Parathyroid adenoma (tissue), 2 donors: ENCODE data around the gene RIC1.

Experiments
- H2AFZ ChIP-seq: fragments of 300-600 bp; sonication (generic); one replicate; pipeline ENCODE4 v1.7.0; 2017; ENCODE audit warnings: antibody characterized with exemption, mild to moderate bottlenecking
- H3K27ac ChIP-seq: fragments of 300-600 bp; sonication (generic); one replicate; pipeline ENCODE4 v1.7.0; 2017
- H3K27me3 ChIP-seq: fragments of 300-600 bp; sonication (generic); one replicate; pipeline ENCODE4 v1.7.0; 2017; ENCODE audit warnings: low read length; ENCODE audit not compliant: control insufficient read depth, insufficient read depth
- H3K36me3 ChIP-seq: fragments of 300-600 bp; sonication (generic); one replicate; pipeline ENCODE4 v1.7.0; 2017; ENCODE audit warnings: low read length; ENCODE audit not compliant: control insufficient read depth, insufficient read depth
- H3K4me1 ChIP-seq: fragments of 300-600 bp; sonication (generic); one replicate; pipeline ENCODE4 v1.7.0; 2017; ENCODE audit warnings: control low read depth
- H3K4me2 ChIP-seq: fragments of 300-600 bp; sonication (generic); one replicate; pipeline ENCODE4 v1.7.0; 2017; ENCODE audit warnings: low read length
- H3K4me3 ChIP-seq: fragments of 300-600 bp; sonication (generic); one replicate; pipeline ENCODE4 v1.7.0; 2017; ENCODE audit warnings: low read depth, low read length
- H3K79me2 ChIP-seq: fragments of 300-600 bp; sonication (generic); one replicate; pipeline ENCODE4 v1.7.0; 2017; ENCODE audit warnings: control low read depth
- H3K9ac ChIP-seq: fragments of 300-600 bp; sonication (generic); one replicate; pipeline ENCODE4 v1.7.0; 2017; ENCODE audit warnings: mild to moderate bottlenecking
- H3K9me3 ChIP-seq: fragments of 300-600 bp; sonication (generic); one replicate; pipeline ENCODE4 v1.7.0; 2017; ENCODE audit warnings: low read length; ENCODE audit not compliant: control insufficient read depth
- CTCF ChIP-seq: fragments of 300-600 bp; sonication (generic); IDR thresholded peaks from one replicate; pipeline ENCODE4 v1.7.0; 2017; ENCODE audit warnings: antibody characterized with exemption, mild to moderate bottlenecking
- donor health status: primary hyperparathyroidism.

RIC1 gene

GRCh38 chr9:5748438-5748837 lies 119.5 kb downstream of the RIC1 start:
- no peak overlapping the region for H3K9ac ChIP-seq
- H3K9me3 ChIP-seq = no peaks in the 10 kb centered on the region
- H3K4me2 ChIP-seq = no peak overlapping the region
- H3K4me1 ChIP-seq = no peaks in the 10 kb centered on the region
- H3K27ac ChIP-seq = no peak overlapping the region
- no peaks in the 10 kb centered on the region for H3K79me2 ChIP-seq
- H3K27me3 ChIP-seq = no peaks in the 10 kb centered on the region
- no peak for TF ChIP-seq CTCF
- H3K4me3 ChIP-seq = no peak overlapping the region
- no peaks in the 10 kb centered on the region for H3K36me3 ChIP-seq
- H2AFZ ChIP-seq = no peak overlapping the region

GRCh38 chr9:5749306-5749705 lies 120.4 kb downstream of the RIC1 start:
- H2AFZ ChIP-seq = no peak overlapping the region
- H3K9me3 ChIP-seq = no peaks in the 10 kb centered on the region
- H3K4me1 ChIP-seq = no peaks in the 10 kb centered on the region
- no peak overlapping the region for H3K27ac ChIP-seq
- H3K4me2 ChIP-seq = no peak overlapping the region
- no peak for TF ChIP-seq CTCF
- H3K79me2 ChIP-seq = no peaks in the 10 kb centered on the region
- no peaks in the 10 kb centered on the region for H3K27me3 ChIP-seq
- H3K4me3 ChIP-seq = no peak overlapping the region
- no peak overlapping the region for H3K9ac ChIP-seq
- H3K36me3 ChIP-seq = no peaks in the 10 kb centered on the region

- Histone ChIP-seq H3K27me3 (no peaks in the 10 kb centered on the region), H3K27ac (no peak overlapping the region), H3K4me3 (no peak overlapping the region), H3K9me3 (no peaks in the 10 kb centered on the region), H3K4me2 (no peak overlapping the region), H3K79me2 (no peaks in the 10 kb centered on the region), H3K36me3 (no peaks in the 10 kb centered on the region), H3K4me1 (no peaks in the 10 kb centered on the region), H3K9ac (no peak overlapping the region), H2AFZ (no peak overlapping the region)
- TF ChIP-seq CTCF = no peak
Observed at GRCh38 chr9:5750569-5750968, 121.7 kb downstream of the RIC1 start.

- Histone ChIP-seq H3K4me3 (no peak overlapping the region), H3K36me3 (no peaks in the 10 kb centered on the region), H3K27me3 (no peaks in the 10 kb centered on the region), H3K9me3 (no peaks in the 10 kb centered on the region), H3K4me1 (no peaks in the 10 kb centered on the region), H3K9ac (no peak overlapping the region), H3K79me2 (no peaks in the 10 kb centered on the region), H3K27ac (no peak overlapping the region), H2AFZ (no peak overlapping the region), H3K4me2 (no peak overlapping the region)
- no peak for TF ChIP-seq CTCF
Observed at GRCh38 chr9:5756633-5757032, 127.7 kb downstream of the RIC1 start.

GRCh38 chr9:5760338-5760737 lies 131.4 kb downstream of the RIC1 start:
- no peak overlapping the region for H3K9ac ChIP-seq
- no peaks in the 10 kb centered on the region for H3K4me1 ChIP-seq
- no peak overlapping the region for H3K27ac ChIP-seq
- no peak overlapping the region for H3K4me3 ChIP-seq
- no peaks in the 10 kb centered on the region for H3K36me3 ChIP-seq
- no peak for TF ChIP-seq CTCF
- H3K9me3 ChIP-seq = no peaks in the 10 kb centered on the region
- no peaks in the 10 kb centered on the region for H3K27me3 ChIP-seq
- no peak overlapping the region for H2AFZ ChIP-seq
- no peak overlapping the region for H3K4me2 ChIP-seq
- H3K79me2 ChIP-seq = no peaks in the 10 kb centered on the region
